ENCODE results near the gene GMDS.

The GMDS gene

DNA sequence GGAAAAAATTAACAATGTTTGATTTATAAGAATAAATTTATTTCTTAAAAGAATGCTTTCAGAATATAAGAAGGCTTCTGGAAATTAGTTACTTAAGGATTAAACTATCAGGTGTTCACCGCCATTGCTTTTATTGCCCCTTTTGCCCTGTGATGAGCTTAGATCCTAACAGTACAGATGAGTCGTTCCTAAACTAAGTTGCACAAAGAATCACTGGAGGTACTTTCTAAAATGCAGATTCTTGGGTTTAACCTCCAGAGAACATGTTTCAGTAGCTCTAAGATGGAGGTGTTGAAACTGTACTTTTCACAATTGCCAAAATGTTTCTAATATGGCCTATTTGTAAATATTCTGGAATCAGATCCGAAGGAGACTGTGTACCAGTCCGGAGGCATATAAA is 211.9 kb downstream of the GMDS start:
- DNase-seq: no peak

DNA sequence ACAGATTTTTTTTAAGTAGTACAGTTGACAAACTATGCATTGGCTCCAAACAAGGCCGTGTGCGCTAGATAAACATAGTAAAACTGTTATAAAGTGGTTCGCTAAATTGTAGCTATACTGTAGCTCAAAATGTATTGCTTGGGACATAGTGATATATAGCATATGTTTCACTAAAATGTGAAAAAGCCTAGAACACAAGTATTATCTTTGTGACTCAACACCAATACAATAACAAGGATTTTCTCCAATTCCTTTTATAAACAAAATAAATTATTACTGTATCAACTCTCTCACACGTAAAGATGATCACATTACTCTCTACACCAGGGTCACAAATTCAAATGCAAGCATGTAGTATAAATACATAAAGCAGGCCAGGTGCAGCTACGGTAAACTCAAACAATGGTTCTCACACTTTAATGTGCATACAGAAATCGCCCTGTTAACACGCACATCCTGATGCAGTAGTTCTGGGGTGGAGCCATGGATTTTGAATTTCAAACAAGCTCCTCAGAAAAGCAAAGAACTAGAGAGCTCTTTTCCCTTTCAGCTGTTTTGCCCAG is 214.6 kb downstream of the GMDS start:
- DNase-seq: no peak

DNA sequence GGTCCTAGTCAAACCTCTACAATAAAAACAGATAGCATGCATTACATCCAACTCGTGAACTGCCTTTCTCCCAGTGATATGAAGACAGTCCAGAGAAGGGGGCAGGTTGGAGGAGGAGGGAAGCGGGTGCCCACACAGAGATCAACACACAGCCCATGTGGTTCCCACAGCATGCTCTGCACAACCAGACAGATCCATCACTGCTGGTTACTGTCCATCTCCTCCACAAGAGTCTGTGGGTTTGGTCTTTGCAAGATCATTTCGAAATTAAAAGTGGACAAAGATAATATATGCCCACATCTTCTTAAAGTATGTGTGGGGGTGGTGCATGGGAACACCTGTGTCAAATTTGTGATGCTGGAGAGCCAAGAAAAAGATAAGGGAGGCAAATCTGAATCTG is 215.5 kb downstream of the GMDS start:
- DNase-seq: no peak

DNA sequence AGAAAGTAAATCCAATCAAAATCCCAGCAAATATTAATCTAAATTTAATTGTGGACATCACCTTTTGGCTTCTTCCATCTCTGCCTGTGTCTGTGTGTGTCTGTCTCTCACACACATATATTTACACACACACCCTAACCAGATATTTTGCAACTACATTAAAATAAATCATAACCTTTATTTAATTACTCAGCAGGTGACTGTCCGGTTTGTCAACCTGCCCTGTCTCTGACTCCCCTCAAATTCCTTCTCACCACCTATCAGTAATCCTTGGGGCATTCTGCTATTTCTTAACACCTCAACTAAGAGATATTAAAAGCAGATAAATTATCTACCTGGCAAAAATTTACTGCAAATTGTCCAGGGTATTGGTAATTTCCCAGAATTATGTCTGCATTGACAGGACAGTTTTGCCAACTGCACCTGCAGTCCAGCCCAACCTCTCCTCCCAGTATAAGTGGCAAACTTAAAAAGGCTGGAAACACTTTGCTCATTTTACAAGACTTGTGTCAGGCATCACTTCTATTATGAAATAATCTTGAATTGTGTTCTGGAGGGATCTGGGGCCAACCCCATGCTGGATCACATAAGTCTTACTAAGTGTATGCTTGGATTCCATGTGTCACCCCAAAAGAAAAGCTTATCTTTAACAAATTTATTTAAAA is 216.1 kb downstream of the GMDS start:
- no peak for DNase-seq

DNA sequence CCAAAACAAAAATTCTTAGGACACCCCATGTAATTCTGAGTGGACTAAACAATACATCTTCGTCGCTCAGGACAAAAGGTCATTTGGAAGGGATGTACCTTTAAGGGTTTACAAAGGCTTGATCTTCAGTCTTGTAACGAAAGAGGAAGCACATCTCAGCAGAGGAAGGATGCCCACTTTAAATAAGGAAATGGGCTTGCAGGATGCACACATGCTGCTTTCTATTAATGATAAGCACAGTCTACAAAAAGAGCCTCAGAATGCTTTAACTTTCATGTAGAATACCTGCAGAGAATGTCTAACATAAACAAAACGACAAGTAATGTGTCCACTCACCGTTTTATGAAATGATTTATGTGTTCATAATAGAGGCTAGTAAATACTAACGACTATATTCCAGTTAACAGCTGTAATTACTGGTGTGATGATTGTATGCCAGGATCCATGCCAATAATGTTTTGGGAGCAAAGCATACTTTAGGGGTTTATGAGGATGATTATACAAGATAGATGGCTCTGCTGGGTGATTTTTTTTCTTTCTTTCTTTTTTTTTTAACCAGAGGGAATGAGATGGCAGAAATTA is 216.9 kb downstream of the GMDS start:
- no peak for DNase-seq

DNA sequence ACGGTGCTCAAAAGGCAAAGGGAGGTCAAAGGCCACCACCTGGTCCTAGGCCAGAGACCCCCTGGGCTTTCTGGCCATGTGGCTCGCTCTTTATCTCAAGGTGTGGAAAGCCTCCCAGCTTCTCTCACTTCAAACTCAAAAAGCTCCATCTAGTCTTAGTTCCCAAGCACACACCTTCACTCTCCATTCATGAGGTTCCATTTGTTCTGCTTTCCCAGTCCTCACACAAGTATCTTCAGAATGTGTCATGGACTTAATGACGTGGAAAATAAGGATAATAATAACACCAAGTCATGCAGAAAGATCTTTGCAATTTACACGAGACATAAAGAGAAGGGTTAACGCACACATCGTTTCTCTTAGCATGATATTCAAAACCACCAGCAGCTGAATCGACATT is 219.3 kb downstream of the GMDS start:
- DNase-seq: no peak

DNA sequence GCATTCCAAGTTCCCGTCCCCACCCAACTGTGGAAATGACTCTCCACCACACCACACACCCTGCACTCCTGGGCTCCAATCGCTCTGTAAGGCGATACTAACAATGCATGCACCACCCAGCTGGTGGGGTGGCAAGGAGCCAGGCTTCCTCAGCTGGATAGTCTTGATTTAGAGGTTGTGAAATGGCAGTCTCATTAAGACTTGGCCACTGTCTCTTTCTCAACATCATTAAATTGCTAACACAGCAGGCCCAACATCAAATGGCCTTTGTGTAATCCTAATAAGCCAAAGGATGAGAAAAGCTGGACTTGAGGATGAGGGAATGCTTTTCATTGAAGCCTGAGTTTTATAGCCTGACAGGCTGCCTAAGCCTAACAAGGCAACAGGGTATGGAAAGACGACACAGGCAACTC is 223.7 kb downstream of the GMDS start:
- no peak for DNase-seq

DNA sequence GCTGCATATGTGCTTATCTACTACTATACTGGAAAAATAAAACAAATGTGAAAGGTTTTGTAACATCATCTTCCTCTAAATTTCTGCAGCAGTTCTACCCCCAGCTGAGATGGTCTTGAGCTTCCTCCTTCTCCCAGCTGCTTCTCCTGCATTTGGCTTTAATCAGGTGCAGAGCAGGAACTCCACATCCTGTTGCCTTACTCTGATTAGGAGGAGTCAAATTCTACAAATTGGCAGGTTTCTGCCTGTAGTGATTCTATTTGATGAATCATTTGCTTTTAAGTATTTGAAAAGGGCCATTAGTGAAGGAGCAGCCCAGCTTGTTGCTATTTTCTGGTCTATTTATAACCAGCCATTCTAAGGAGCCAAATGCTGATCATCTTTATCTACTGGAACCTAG is 224.5 kb downstream of the GMDS start:
- no peak for DNase-seq

DNA sequence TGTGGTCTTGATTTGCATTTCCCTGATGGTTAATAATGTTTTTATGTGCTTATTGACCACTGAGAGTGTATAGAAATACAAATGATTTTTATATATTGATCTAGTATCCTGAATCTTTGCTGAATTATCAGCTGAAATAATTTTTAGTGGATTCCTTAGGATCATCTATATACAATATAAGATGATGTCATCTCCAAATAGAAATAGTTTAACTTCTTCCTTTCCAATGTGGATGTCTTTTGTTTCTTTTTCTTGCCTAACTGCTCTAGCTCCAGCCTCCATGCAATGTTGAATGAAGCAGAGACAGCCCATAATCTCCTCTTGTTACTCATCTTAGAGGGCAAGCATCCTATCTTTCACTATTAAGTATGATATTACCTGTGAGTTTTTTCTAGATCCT is 226.4 kb downstream of the GMDS start:
- DNase-seq: no peak

DNA sequence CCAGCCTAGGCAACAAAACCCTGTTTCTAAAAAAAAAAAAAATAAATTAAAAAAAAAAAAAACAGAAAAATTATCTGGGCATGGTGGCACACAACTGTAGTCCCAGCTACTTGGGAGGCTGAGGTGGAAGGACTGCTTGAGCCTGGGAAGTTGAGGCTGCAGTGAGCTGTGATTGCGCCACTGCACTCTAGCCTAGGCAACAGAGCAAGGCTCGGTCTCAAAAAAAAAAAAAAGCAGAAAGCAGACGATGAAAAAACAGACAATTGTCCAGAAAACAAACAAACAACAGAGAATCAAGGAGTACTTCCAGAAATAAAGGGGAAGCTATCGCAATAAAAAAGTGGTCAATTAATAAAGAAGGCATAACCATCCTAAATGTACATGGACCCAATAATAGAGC is 229.4 kb downstream of the GMDS start:
- DNase-seq: no peak

DNA sequence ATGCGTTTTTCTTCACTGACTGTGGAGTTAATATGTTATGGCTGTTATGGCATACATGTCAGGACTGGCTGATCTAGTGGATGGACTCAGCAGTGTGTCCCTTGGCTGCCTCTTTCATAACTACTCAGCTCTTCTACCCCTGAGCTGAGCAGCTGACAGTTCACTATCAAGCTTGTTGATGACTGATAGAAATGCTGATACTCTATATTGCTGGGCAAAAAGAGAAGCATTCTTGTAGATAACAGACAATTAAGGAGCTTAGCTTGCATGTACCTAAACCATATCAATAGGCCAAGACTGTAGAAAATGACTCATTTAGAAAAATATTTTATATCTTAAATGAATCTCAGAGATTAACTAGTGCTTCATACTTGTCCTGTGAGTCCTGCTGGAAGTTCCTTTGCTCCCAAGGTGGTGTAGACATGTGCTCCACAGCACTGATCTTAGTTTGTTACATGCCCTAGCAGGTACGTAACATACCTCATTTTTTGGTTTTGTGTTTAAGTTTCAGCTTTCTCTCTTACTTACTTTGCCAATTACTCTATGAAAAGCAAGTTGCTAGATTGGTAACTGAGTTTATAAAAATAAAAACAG is 236.9 kb downstream of the GMDS start:
- DNase-seq: no peak

DNA sequence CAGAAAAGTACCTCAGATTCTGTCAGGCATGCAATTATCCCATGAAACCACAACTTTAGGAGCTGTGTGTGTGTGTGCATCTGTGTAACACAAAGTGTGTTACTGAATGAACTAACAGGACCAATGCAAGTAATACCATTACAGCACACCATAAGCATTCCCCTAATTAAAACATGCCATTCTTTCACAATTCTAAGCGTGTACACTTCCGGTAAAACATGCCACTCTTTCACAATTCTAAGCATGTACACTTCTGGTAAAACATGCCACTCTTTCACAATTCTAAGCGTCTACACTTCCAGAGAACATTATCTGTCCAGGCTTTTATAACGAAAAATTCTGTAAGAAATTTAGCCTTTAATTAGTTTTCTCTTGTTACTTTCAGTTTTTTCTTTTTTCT is 238.2 kb downstream of the GMDS start:
- DNase-seq: no peak

DNA sequence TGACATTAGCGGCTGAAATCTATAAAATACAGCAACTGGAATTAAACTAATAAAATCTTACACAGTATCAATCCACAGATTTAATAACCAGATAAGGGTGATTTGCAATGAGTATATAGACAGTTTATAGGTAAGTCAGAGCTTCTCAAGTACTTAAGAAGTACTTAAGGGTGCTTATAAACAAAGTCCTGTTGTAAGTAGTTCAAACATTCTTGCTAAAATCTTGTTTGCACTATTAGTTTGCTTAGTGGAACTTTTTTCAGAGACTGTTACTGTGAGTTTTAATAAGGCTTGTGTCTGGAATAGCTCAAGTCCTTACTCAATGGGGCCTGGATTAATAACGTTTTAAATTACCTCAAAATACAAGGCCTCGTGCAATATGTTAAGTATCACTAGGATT is 240.5 kb downstream of the GMDS start:
- no peak for DNase-seq

DNA sequence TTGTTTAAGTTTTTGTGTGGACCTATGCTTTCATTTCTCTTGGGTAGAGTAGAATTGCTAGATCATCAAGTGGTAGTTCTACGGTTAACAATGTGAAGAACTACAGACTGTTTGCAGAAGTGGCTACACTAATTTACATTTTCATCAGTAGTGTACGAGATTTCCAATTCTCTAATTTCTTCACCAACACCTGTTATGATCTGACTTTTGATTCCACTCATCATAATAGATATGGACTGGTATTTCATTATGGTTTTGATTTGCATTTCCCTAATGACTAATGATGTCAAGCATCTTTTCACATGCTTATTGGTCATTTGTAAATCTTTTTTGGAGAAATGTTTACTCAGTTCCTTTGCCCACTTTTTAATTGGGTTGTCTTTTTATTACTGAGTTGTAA is 244.4 kb downstream of the GMDS start:
- no peak for DNase-seq

DNA sequence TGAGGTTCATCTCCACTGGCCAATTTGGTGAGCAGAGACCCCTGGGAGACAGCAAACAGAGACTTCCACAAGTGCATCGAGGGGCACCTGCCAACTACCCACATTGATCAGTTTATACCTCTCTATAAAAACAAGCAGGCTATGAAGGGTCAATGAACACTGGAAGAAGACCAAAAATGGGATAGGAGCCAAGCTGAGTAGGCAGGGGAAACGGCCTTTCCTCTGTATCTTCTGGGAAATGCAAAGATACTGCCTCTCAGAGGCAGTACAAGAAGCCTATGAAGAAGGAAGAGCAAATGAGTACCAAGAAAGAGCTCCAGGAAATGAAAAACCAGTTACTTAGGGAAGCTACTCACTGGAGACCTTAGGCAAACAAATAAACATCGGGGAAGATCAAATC is 247.7 kb downstream of the GMDS start:
- no peak for DNase-seq

DNA sequence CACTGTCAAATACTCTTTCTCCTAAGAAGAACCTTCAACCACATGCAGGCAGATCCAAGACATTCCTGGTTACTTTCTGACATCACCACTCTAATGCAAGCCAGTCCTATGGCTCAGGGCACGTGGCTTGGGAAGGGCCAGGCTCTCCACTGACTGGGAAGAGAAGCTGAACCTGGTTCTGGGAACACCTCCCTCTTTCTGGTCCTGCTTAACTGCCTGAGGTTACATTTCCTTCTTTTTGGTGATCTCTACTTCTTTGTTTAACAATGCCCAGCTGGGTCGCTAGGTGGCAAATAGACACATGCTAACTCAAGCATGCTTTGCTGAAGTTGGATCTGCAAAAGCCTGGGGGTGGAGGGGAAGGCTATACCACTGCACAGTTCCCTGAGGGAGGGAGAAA is 249.8 kb downstream of the GMDS start:
- DNase-seq: no peak

DNA sequence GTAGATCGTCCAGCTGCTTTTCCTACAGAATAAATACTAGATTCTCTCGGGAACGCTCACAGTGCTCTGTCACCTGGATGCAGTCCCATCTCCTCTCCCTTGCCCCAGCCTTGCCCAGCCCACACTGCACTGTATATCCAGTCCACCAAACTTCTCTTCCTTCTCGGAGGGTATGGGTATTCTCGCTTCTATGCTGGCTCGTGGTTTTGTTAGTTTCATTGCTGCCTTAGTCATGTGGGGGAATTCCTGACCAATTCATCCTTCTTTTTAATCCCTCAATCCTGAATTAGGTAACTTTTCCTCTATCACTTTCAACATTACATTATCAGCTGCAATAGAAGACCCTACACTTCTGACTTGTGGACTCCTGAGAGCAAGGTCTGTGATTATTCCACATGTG is 252.4 kb downstream of the GMDS start:
- no peak for DNase-seq

DNA sequence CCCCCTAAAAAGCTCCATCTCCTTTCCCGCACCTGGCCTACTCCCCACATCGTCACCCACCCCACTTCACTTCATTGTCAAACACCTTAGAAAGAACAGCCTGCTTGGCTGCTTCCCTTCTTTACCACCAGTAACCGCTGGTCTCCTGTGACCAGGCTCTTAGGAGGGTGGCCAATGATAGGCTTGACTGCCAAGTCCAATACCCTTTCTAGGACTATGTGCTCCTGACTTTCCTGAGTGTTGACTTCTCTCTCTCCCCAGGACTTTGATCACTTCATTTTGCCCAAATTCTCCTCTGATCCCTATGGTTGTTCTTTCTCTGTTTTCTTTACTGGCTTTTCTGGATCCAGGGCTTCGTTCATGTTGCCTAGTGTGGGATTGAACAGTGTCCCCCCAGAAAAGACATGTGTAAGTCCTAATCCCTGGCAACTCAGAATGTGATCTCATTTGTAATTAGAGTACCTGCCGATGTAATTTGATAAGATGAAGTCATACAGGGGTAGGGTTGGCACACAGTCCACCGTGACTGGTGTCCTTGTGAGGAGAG is 254.0 kb downstream of the GMDS start:
- DNase-seq: no peak

DNA sequence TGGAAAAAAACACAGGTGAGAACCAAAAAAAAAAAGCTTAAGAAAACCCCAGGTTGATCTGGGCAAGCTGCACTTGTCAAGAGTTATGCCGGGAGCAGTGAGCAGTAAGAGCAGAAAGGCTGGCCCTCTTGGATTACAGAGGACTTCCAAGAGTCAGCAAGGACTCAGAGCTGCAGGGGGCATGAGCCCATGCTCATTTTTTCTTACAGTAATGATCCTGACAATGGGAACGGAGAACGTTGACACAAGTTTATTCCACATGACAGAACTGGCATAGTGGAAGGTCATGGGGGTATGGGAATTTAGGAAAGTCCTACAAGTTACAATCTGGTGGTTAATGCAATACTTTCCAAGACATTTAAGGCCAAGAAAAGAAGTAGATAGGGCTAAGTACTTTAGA is 256.6 kb downstream of the GMDS start:
- no peak for DNase-seq

DNA sequence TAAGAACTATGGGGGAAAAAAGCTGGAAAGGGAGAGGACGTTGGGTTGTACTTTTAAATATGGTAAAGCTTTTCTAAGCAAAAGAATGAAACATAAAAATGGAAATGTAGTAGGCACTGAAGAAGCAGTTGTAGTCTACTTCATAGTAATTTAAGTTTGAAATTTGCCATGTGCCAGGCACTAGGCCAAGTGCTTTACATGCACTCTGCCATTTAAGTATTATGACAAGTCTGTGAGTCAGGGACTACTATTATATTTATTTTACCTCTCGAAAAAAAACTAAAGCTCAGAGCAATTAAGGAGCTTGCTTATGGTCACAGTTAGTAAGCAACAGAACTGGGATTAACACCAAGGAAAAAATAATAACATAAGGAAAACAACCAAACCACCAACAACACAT is 257.8 kb downstream of the GMDS start:
- DNase-seq: no peak

DNA sequence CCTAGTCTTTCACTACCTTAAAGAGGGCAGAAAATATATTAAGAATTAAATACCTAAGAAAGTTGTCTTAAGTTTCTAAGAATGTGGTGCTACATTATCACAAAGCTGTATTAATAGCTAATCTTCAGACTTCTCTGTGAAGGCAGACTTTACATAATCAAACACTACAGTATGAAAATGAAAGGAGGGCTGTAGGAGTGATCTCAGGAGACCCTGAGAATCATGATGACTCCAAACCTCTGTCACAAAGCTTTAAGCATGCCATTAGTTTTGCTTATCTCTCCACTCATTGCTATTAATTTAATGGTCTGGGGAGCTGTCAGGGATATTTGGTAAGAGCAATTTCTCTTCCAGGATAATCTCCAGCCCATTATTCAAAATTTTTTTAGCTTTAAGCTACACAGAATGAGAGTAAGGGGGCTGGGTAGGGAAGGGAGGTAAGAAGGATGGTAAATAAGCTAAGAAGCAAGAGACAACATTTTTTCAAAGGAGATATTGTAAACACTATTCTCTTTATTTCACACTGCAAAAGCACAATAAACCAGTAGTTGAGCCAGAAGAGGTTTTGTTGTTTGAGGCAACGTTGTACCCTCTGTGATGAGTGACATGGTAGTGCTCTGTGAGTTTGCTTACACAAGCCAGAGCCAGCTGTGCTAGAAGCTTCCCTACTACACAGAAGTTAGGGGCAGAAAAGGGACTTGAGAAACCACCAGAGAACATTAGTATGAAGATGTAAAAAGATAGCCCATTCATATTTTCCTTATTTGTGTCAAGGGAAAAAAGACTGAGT is 258.8 kb downstream of the GMDS start:
- DNase-seq: no peak

DNA sequence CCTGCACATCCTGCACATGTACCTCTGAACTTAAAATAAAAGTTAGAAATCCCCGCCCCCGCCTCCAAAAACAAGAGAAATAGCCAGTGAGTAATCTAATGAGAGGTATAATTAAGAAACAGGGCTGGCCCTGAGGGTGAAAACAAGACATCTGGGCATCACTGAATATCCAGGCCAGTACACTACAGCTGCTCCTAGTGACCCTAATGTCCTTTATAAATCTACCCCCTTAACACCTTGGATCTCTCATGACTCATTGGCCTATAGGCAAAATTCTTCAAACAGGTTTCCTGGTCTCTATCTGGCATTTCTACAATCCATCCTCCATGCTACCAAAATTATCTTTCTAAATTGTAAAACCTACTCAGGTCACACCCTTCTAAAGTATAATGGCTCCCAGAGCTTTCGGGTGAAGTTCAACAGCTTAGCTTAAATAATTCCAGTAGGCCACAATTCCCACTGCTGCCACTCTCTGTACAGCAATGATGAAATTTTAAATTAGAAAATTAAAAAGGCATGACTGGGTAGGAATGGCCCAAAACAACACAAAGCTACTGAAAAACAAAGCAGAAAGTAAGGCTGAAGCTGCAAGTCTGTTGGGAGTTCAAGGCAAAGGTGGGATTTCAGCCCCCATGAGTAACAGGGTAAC is 260.9 kb downstream of the GMDS start:
- DNase-seq: no peak

DNA sequence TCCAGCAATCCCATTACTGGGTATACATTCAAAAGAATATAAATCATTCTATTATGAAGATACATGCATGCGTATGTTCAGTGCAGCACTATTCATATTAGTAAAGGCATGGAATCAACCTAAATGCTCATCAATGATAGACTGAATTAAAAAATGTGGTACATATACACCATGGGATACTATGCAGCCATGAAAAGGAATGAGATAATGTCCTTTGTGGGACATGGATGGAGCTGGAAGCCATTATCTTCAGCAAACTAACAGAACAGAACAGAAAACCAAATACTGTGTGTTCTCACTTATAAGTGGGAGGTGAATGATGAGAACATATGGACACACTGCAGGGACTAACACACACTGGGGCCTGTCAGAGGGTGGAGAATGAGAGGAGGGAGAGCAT is 261.6 kb downstream of the GMDS start:
- no peak for DNase-seq
